ENCODE data around the gene PMM2.

DNA sequence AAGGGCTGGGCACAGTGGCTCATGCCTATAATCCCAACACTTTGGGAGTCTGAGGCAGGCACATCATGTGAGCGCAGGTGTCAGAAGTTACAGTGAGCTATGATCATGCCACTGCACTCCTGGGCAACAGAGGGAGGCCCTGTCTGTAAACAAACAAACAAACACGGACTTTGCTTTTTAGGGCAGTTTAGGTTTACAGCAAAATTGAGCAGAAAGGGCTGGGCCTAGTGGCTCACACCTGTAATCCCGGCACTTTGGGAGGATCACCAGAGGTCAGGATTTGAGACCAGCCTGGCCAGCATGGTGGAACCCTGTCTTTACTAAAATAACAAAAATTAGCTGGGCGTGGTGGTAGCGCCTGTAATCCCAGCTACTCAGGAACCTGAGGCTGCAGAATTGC, 74.4 kb downstream of the PMM2 start:
- TF ChIP-seq, protein P1, sequence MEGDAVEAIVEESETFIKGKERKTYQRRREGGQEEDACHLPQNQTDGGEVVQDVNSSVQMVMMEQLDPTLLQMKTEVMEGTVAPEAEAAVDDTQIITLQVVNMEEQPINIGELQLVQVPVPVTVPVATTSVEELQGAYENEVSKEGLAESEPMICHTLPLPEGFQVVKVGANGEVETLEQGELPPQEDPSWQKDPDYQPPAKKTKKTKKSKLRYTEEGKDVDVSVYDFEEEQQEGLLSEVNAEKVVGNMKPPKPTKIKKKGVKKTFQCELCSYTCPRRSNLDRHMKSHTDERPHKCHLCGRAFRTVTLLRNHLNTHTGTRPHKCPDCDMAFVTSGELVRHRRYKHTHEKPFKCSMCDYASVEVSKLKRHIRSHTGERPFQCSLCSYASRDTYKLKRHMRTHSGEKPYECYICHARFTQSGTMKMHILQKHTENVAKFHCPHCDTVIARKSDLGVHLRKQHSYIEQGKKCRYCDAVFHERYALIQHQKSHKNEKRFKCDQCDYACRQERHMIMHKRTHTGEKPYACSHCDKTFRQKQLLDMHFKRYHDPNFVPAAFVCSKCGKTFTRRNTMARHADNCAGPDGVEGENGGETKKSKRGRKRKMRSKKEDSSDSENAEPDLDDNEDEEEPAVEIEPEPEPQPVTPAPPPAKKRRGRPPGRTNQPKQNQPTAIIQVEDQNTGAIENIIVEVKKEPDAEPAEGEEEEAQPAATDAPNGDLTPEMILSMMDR (conservative IDR thresholded peaks at IDR 0.05; ENCODE audit: low read depth in 2 of 2), result no peak
- TF ChIP-seq POLR2AphosphoS5 (IDR thresholded peaks at IDR 0.05; ENCODE audit: low read depth), result no peak
- TF ChIP-seq ZNF331 (CRISPR knock-in tag; IDR thresholded peaks at IDR 0.05; ENCODE audit: low read depth), result no peak
- TF ChIP-seq CREB1 (CRISPR knock-in tag; IDR thresholded peaks at IDR 0.05; ENCODE audit: low read depth), result no peak
- TF ChIP-seq, protein P2, sequence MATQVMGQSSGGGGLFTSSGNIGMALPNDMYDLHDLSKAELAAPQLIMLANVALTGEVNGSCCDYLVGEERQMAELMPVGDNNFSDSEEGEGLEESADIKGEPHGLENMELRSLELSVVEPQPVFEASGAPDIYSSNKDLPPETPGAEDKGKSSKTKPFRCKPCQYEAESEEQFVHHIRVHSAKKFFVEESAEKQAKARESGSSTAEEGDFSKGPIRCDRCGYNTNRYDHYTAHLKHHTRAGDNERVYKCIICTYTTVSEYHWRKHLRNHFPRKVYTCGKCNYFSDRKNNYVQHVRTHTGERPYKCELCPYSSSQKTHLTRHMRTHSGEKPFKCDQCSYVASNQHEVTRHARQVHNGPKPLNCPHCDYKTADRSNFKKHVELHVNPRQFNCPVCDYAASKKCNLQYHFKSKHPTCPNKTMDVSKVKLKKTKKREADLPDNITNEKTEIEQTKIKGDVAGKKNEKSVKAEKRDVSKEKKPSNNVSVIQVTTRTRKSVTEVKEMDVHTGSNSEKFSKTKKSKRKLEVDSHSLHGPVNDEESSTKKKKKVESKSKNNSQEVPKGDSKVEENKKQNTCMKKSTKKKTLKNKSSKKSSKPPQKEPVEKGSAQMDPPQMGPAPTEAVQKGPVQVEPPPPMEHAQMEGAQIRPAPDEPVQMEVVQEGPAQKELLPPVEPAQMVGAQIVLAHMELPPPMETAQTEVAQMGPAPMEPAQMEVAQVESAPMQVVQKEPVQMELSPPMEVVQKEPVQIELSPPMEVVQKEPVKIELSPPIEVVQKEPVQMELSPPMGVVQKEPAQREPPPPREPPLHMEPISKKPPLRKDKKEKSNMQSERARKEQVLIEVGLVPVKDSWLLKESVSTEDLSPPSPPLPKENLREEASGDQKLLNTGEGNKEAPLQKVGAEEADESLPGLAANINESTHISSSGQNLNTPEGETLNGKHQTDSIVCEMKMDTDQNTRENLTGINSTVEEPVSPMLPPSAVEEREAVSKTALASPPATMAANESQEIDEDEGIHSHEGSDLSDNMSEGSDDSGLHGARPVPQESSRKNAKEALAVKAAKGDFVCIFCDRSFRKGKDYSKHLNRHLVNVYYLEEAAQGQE (IDR thresholded peaks at IDR 0.05; ENCODE audit: unreplicated experiment), result no peak
- TF ChIP-seq EZH2 (IDR thresholded peaks at IDR 0.05; ENCODE audit: low read depth, unreplicated experiment), result no peak
- TF ChIP-seq EZH2phosphoT487 (IDR thresholded peaks at IDR 0.05; ENCODE audit: unreplicated experiment), result no peak
- no peak for TF ChIP-seq NANOG (IDR thresholded peaks at IDR 0.05; ENCODE audit: borderline replicate concordance)
- TF ChIP-seq JUNB (IDR thresholded peaks at IDR 0.05; ENCODE audit: unreplicated experiment), result no peak
- TF ChIP-seq, protein P3, sequence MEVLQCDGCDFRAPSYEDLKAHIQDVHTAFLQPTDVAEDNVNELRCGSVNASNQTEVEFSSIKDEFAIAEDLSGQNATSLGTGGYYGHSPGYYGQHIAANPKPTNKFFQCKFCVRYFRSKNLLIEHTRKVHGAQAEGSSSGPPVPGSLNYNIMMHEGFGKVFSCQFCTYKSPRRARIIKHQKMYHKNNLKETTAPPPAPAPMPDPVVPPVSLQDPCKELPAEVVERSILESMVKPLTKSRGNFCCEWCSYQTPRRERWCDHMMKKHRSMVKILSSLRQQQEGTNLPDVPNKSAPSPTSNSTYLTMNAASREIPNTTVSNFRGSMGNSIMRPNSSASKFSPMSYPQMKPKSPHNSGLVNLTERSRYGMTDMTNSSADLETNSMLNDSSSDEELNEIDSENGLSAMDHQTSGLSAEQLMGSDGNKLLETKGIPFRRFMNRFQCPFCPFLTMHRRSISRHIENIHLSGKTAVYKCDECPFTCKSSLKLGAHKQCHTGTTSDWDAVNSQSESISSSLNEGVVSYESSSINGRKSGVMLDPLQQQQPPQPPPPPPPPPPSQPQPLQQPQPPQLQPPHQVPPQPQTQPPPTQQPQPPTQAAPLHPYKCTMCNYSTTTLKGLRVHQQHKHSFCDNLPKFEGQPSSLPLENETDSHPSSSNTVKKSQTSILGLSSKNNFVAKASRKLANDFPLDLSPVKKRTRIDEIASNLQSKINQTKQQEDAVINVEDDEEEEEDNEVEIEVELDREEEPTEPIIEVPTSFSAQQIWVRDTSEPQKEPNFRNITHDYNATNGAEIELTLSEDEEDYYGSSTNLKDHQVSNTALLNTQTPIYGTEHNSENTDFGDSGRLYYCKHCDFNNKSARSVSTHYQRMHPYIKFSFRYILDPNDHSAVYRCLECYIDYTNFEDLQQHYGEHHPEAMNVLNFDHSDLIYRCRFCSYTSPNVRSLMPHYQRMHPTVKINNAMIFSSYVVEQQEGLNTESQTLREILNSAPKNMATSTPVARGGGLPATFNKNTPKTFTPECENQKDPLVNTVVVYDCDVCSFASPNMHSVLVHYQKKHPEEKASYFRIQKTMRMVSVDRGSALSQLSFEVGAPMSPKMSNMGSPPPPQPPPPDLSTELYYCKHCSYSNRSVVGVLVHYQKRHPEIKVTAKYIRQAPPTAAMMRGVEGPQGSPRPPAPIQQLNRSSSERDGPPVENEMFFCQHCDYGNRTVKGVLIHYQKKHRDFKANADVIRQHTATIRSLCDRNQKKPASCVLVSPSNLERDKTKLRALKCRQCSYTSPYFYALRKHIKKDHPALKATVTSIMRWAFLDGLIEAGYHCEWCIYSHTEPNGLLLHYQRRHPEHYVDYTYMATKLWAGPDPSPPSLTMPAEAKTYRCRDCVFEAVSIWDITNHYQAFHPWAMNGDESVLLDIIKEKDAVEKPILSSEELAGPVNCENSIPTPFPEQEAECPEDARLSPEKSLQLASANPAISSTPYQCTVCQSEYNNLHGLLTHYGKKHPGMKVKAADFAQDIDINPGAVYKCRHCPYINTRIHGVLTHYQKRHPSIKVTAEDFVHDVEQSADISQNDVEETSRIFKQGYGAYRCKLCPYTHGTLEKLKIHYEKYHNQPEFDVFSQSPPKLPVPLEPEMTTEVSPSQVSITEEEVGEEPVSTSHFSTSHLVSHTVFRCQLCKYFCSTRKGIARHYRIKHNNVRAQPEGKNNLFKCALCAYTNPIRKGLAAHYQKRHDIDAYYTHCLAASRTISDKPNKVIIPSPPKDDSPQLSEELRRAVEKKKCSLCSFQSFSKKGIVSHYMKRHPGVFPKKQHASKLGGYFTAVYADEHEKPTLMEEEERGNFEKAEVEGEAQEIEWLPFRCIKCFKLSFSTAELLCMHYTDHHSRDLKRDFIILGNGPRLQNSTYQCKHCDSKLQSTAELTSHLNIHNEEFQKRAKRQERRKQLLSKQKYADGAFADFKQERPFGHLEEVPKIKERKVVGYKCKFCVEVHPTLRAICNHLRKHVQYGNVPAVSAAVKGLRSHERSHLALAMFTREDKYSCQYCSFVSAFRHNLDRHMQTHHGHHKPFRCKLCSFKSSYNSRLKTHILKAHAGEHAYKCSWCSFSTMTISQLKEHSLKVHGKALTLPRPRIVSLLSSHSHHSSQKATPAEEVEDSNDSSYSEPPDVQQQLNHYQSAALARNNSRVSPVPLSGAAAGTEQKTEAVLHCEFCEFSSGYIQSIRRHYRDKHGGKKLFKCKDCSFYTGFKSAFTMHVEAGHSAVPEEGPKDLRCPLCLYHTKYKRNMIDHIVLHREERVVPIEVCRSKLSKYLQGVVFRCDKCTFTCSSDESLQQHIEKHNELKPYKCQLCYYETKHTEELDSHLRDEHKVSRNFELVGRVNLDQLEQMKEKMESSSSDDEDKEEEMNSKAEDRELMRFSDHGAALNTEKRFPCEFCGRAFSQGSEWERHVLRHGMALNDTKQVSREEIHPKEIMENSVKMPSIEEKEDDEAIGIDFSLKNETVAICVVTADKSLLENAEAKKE (CRISPR knock-in tag; IDR thresholded peaks at IDR 0.05), result no peak
- TF ChIP-seq ZNF114 (CRISPR knock-in tag; IDR thresholded peaks at IDR 0.05), result no peak
